ENCODE measurements around the gene LFNG. TPM values are rescaled to one million over a fixed set of nuclear protein-coding genes. Genes with fewer than 3 reads are reported as not detected.

LFNG gene
- total RNA-seq, 6 experiments from 2014 or later = 1.0 to 4.3 (median 1.7) TPM

GRCh38 chr7:2501947-2502646 is 17.5 kb upstream of the LFNG start:
- intact Hi-C loops (cut with DNase I) = no loop called here
- H3K4me3 ChIP-seq = no peak overlapping the region
- 90% methylated on average over 3 of the region's 9 CpGs for WGBS (ENCODE audit: insufficient coverage, low coverage, low lambda C conversion rate, missing lambda C conversion rate)
- no peak for TF ChIP-seq CTCF (IDR thresholded peaks at IDR 0.05)
- TF ChIP-seq POLR2A (IDR thresholded peaks at IDR 0.05) = no peak
- H3K27ac ChIP-seq = no peak overlapping the region
- no peaks in the 10 kb centered on the region for H3K27me3 ChIP-seq
- no peaks in the 10 kb centered on the region for H3K9me3 ChIP-seq
- H3K4me1 ChIP-seq = no peaks in the 10 kb centered on the region
- ATAC-seq (no peak), DNase-seq (no peak)
- H3K36me3 ChIP-seq = no peaks in the 10 kb centered on the region

GRCh38 chr7:2502647-2502966 is 17.0 kb upstream of the LFNG start:
- no peaks in the 10 kb centered on the region for H3K36me3 ChIP-seq
- WGBS (ENCODE audit: insufficient coverage, low coverage, low lambda C conversion rate, missing lambda C conversion rate) = 68% methylated on average over 10 of the region's 13 CpGs
- H3K27me3 ChIP-seq = no peaks in the 10 kb centered on the region
- TF ChIP-seq CTCF (IDR thresholded peaks at IDR 0.05) (no peak), POLR2A (IDR thresholded peaks at IDR 0.05) (no peak)
- no peak overlapping the region for H3K4me3 ChIP-seq
- H3K9me3 ChIP-seq = no peaks in the 10 kb centered on the region
- intact Hi-C loops (cut with DNase I) = no loop called here
- H3K4me1 ChIP-seq = no peaks in the 10 kb centered on the region
- DNase-seq (no peak), ATAC-seq (no peak)
- no peak overlapping the region for H3K27ac ChIP-seq

GRCh38 chr7:2503056-2503941 is 16.3 kb upstream of the LFNG start:
- Histone ChIP-seq H3K36me3 (no peaks in the 10 kb centered on the region), H3K4me3 (no peak overlapping the region), H3K27ac (no peak overlapping the region), H3K27me3 (no peaks in the 10 kb centered on the region), H3K4me1 (no peaks in the 10 kb centered on the region), H3K9me3 (no peaks in the 10 kb centered on the region)
- intact Hi-C loops (cut with DNase I) = no loop called here
- DNase-seq = no peak
- no CpG with 5 or more reads among the region's 25 CpGs for WGBS (ENCODE audit: insufficient coverage, low coverage, low lambda C conversion rate, missing lambda C conversion rate)
- TF ChIP-seq POLR2A (IDR thresholded peaks at IDR 0.05) (no peak), CTCF (IDR thresholded peaks at IDR 0.05) (no peak)
- ATAC-seq = no peak

- no peak overlapping the region for H3K27ac ChIP-seq
- 96% methylated on average over 8 of the region's 21 CpGs for WGBS (ENCODE audit: insufficient coverage, low coverage, low lambda C conversion rate, missing lambda C conversion rate)
- H3K9me3 ChIP-seq = no peaks in the 10 kb centered on the region
- no peak overlapping the region for H3K4me3 ChIP-seq
- DNase-seq (no peak), ATAC-seq (no peak)
- TF ChIP-seq POLR2A (IDR thresholded peaks at IDR 0.05) (no peak), CTCF (IDR thresholded peaks at IDR 0.05) (no peak)
- no peaks in the 10 kb centered on the region for H3K4me1 ChIP-seq
- intact Hi-C loops (cut with DNase I) = no loop called here
- H3K36me3 ChIP-seq = no peaks in the 10 kb centered on the region
- no peaks in the 10 kb centered on the region for H3K27me3 ChIP-seq
Observed at GRCh38 chr7:2504128-2504888, 15.3 kb upstream of the LFNG start.
